GM12875 (cell line): ENCODE measurements around the gene CYP3A5.
"Not testable (repeated sequence)": the region's sequence is repeated elsewhere in the genome, so short reads cannot be mapped to it uniquely, and the experiment has no call there.

Source experiments
- H3K4me3 ChIP-seq: one replicate; pipeline ENCODE4 v1.5.1; 2011; ENCODE audit warnings: low read depth, low read length, control low read depth
- TF ChIP-seq, protein P1 (sequence below): IDR thresholded peaks from 2 replicates; pipeline ENCODE4 v1.5.1; 2011; ENCODE audit warnings: low read depth, mild to moderate bottlenecking, control low read depth, inconsistent platforms, low read length, moderate library complexity, borderline replicate concordance; ENCODE audit not compliant: insufficient read depth

The CYP3A5 gene

DNA sequence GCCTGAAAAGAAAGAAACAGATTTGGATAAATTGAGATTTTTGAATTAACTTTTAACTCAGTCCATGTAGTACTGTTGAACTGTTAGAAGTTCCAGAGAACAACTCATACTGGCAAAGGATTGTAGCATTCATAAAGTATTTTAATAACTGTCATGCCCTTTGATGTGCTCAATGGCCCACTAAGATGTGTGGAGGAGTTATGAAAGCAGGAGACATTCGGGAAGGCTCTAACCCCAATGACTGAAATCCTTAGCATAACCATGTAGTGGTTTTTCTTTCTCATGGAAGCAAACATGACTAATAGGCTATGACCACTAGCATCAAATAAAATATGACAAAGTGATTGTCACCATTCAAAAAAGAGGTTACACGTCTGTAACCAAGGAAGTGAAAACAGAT, 29.5 kb upstream of the CYP3A5 start:
- TF ChIP-seq, protein P1, sequence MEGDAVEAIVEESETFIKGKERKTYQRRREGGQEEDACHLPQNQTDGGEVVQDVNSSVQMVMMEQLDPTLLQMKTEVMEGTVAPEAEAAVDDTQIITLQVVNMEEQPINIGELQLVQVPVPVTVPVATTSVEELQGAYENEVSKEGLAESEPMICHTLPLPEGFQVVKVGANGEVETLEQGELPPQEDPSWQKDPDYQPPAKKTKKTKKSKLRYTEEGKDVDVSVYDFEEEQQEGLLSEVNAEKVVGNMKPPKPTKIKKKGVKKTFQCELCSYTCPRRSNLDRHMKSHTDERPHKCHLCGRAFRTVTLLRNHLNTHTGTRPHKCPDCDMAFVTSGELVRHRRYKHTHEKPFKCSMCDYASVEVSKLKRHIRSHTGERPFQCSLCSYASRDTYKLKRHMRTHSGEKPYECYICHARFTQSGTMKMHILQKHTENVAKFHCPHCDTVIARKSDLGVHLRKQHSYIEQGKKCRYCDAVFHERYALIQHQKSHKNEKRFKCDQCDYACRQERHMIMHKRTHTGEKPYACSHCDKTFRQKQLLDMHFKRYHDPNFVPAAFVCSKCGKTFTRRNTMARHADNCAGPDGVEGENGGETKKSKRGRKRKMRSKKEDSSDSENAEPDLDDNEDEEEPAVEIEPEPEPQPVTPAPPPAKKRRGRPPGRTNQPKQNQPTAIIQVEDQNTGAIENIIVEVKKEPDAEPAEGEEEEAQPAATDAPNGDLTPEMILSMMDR: no peak
- H3K4me3 ChIP-seq: no peak overlapping the region

- H3K4me3 ChIP-seq: no peak overlapping the region
- TF ChIP-seq, protein P1: no peak
These were observed 27.3 kb upstream of the CYP3A5 start for GRCh38 chr7:99707096-99707495.

DNA sequence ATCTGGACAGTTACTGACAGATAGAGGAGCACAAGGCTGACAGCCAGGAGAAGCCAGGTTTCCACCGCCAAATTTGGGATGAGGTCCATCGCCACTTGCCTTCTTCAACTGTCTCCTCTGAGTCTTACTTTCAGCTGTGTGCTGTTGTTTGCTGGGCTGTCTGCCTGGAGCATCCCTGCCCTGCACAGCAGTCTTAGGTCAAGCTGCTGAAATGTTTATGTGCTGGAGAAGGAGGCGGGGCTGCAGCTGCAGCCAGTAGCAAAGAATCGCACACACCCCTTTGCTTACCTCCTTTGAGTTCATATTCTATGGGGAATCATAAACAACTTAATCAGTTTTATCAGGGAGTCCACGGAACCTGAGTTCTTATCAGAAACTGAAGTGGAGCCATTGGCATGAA, 20.1 kb upstream of the CYP3A5 start:
- H3K4me3 ChIP-seq: no peak overlapping the region
- TF ChIP-seq, protein P1: no peak

GRCh38 chr7:99698867-99699730, 19.3 kb upstream of the CYP3A5 start:
- H3K4me3 ChIP-seq: not testable (repeated sequence)

GRCh38 chr7:99694912-99695304, 15.1 kb upstream of the CYP3A5 start:
- no peak overlapping the region for H3K4me3 ChIP-seq
- TF ChIP-seq, protein P1: no peak

GRCh38 chr7:99694201-99694911, 14.6 kb upstream of the CYP3A5 start:
- TF ChIP-seq, protein P1: no peak
- no peak overlapping the region for H3K4me3 ChIP-seq

- TF ChIP-seq, protein P1: no peak
These were observed 13.8 kb upstream of the CYP3A5 start for GRCh38 chr7:99693427-99694200.

More at GRCh38 chr7:99693427-99694200, 13.8 kb upstream of the CYP3A5 start:
- H3K4me3 ChIP-seq: no peak overlapping the region
